GM12891 (cell line): Measurements from ENCODE around the gene TIGD6.

ENCODE experiments used
- POLR2A ChIP-seq: IDR thresholded peaks from 2 replicates; pipeline ENCODE4 v1.6.1; 2011; ENCODE audit warnings: low read depth, low read length, control low read depth
- POLR2AphosphoS5 ChIP-seq: IDR thresholded peaks from 2 replicates; pipeline ENCODE4 v1.6.1; 2011; ENCODE audit warnings: low read depth, low read length, control low read depth
- SPI1 ChIP-seq: IDR thresholded peaks from 2 replicates; pipeline ENCODE4 v1.6.1; 2011; ENCODE audit warnings: low read depth, low read length, control low read depth
- TAF1 ChIP-seq: IDR thresholded peaks from 2 replicates; pipeline ENCODE4 v1.6.1; 2011; ENCODE audit warnings: low read depth, low read length, control low read depth

DNA sequence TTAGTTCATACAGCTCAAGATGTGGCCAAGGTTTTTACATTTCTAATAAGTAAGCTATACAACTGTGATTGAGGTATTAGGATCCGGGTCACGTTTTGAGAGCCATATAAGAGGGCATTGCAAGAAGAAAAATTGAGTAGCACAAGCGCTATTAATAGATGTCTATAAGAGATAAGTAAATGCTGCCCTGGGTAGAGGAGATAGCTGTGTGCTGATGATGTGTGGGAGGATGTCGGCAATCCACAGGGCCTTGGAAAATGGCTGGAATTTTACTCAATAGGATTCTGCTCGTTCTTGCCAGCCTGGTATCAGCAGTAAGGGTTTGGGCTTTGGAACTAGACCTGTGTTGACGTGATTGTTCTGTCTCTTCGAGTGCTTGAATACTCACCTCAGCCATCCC, 44.3 kb upstream of the TIGD6 start:
- TF ChIP-seq TAF1, result no peak
- TF ChIP-seq POLR2A, result no peak
- no peak for TF ChIP-seq POLR2AphosphoS5
- no peak for TF ChIP-seq SPI1
